ENCODE results near the gene IP6K2.

GRCh38 chr3:48647714-48648113 lies 69.3 kb downstream of the IP6K2 start:
- TF ChIP-seq CTCF (conservative IDR thresholded peaks at IDR 0.05; ENCODE audit: low read depth, low read length) (no peak), EZH2phosphoT487 (IDR thresholded peaks at IDR 0.05; ENCODE audit: borderline replicate concordance, low read length) (no peak)
